GM13976 (cell line): ENCODE measurements around the gene REC114.
"Not testable (repeated sequence)": the region's sequence is repeated elsewhere in the genome, so short reads cannot be mapped to it uniquely, and the experiment has no call there.

Experiments
- DNase-seq: peaks from one replicate; pipeline ENCODE4 v3.0.0; 2012; ENCODE audit warnings: low spot score
- in situ Hi-C: fragments of 300-500 bp; cut with MboI; formaldehyde crosslinking; loops from one replicate; pipeline ENCODE4 v1.12.0; 2022; ENCODE audit warnings: low sequenced_read_pairs, mixed read lengths, inconsistent platforms; ENCODE audit not compliant: unreplicated experiment
- TF ChIP-seq, protein P1 (sequence below): IDR thresholded peaks from 2 replicates; pipeline ENCODE4 v1.5.1; 2012; ENCODE audit warnings: borderline replicate concordance, mild to moderate bottlenecking; ENCODE audit not compliant: insufficient read depth; ENCODE audit errors: extremely low read depth, missing control alignments, control extremely low read depth

REC114 gene

DNA sequence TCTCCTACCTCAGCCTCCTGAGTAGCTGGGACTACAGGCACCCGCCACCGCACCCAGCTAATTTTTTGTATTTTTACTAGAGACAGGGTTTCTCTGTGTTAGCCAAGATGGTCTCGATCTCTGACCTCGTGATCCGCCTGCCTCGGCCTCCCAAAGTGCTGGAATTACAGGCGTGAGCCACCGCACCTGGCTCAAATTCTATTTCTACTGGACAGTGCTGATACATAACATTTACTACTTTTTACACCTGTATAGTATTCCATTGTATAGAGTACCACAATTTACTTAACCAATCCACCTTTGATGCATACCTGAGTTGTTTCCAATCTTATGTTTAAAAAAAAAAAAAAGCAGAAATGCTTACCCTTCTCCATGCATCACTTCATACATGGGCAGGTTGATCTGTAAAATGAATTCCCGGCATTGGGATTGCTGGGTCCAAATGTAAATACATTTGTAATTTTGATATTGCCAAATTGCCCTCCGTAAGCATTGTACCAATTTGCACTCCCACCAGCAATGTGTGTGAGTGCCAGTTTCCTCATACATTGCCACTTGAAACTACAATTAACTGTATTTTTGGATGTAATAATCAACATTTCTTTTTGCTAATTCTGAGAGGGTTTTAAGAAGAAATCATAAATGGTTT, 95.7 kb downstream of the REC114 start:
- TF ChIP-seq, protein P1, sequence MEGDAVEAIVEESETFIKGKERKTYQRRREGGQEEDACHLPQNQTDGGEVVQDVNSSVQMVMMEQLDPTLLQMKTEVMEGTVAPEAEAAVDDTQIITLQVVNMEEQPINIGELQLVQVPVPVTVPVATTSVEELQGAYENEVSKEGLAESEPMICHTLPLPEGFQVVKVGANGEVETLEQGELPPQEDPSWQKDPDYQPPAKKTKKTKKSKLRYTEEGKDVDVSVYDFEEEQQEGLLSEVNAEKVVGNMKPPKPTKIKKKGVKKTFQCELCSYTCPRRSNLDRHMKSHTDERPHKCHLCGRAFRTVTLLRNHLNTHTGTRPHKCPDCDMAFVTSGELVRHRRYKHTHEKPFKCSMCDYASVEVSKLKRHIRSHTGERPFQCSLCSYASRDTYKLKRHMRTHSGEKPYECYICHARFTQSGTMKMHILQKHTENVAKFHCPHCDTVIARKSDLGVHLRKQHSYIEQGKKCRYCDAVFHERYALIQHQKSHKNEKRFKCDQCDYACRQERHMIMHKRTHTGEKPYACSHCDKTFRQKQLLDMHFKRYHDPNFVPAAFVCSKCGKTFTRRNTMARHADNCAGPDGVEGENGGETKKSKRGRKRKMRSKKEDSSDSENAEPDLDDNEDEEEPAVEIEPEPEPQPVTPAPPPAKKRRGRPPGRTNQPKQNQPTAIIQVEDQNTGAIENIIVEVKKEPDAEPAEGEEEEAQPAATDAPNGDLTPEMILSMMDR, result no peak
- in situ Hi-C loops, result no loop called here
- DNase-seq, result no peak

DNA sequence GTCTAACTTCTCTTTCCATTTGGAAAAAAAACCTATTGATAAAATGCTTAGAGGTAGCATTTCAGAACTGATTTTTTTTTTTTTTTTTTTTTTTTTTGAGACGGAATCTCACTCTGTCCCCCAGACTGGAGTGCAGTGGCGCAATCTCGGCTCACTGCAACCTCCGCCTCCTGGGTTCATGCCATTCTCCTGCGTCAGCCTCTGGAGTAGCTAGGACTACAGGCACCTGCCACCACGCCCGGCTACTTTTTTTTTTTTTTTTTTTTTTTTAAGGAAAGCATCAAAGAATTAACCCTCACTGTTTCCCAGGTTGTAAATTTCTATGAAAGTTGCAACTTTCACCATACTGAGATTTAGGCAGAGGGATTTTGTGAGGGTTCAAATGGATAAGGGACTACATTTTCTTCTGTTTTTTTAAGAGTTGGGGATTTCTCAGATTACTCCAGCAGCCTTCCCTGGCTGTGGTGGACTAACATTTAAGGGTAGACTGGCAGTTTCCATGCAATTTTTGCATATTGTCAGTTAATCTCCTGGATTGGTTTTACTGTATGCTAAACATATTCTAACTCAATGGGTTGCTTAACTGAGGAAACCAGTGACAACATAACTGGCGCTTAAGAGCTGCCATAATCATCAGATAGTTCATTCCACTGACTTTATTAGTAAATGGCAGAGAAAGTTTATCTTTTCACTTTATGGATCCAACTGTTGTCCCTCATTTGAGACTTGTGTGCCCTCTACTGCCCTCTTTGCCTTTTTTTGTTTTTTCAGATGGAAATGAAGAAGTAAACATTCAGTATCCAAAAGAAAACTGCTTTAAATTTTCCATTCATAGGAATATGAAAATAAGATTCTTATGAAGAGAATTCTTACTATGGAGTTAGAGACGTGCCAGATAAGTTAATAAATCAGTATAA, 96.5 kb downstream of the REC114 start:
- no peak for DNase-seq
- in situ Hi-C loops, result no loop called here
- TF ChIP-seq, protein P1, result no peak

DNA sequence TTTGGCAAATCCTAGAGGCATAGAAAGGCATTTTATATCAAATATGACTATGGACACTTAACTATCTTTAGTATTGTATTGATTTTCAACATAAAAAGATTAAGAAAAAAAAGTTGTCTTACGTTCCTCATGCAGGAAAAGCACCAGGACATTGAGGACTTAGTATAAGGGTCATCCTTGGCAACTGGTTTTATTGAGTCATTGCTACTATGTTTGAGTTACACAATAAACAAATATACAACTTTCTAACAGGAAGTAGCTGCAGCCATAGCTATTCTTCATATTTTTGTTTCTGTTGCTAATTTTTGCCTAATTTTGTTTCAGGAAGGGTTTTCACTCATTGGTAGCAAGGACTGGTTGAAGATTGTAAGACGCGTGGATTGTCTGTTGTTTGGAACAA, 97.2 kb downstream of the REC114 start:
- DNase-seq, result no peak
- TF ChIP-seq, protein P1, result no peak
- in situ Hi-C loops, result no loop called here

DNA sequence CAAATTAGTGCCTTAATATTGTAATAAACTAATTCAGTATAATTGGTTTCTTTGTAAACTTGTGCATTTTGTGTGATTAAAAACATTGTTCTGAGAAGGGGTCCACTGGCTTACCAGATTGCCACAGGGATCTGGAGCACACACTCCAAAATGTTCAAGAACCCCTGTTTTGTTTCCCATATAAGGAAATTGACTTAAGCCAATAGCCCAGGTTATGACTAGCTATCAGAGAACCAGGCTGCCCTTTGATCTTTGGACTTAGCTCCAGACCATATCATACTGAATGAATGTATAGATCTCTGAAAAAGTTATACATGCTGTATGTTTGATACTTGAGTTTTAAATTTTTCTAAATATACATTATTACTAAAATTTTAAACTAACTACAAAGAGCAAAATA, 98.5 kb downstream of the REC114 start:
- TF ChIP-seq, protein P1, result no peak
- no peak for DNase-seq
- in situ Hi-C loops, result no loop called here

DNA sequence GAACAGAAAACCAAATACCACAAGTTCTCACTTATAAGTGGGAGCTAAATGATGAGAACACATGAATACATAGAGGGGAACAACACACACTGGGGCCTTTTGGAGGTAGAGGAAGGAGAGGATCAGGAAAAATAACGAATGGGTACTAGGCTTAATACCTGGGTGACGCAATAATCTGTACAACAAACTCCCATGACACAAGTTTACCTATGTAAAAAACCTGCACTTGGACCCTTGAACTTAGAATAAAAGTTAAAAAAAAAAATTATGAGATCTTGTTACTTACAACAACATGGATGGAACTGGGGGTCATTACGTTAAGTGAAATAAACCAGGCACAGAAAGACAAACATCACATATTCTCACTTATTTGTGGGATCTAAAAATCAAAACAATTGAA, 106.0 kb downstream of the REC114 start:
- DNase-seq, in situ Hi-C loops: not testable (repeated sequence)

DNA sequence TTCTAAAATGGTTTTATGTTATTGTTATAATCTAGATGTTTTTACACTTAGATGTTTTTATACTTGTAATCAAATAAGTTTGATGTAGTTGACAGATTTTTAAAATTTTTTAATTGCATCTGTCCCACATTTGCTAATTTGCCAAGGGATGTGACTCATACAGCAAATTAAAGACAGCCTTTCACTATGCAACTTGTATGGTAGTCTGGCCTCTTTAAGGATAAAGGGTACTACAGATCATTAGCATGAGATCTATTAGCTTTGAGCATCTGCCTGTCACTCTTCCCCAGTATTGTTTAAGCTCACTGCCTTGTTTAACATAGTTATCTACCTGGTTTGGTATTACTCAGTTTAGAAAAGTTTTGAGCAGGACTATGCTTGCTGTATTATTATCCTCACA, 107.2 kb downstream of the REC114 start:
- TF ChIP-seq, protein P1, result no peak
- in situ Hi-C loops, result loop anchor here (10.0 kb wide), 1 partner anchor 145 kb away; no protein-coding TSS in a partner anchor
- no peak for DNase-seq

DNA sequence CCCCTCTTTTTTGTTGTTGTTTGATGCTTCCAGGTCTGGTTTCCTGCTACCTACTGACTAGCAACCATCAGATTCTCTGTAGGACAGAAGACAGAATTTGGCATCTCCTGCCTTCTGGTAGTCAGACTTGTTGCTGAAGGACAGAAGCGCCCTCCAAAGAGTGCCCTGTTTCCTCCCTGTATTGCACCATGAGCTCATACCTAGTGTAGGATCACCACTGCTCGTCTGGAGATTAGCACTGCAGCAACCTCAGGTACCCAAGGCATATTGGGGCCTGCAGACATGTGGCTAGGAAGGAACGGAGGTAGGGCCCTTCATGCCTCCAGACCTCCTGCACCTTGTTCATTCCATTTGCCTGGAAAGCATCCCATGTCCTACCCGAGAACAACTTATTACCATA, 112.1 kb downstream of the REC114 start:
- TF ChIP-seq, protein P1, result no peak
- in situ Hi-C loops, result loop anchor here (10.0 kb wide), 1 partner anchor 140 kb away; no protein-coding TSS in a partner anchor
- DNase-seq, result no peak
